HK-2 (cell line): ENCODE results near the gene CCNI.
"Not testable (repeated sequence)": the region's sequence is repeated elsewhere in the genome, so short reads cannot be mapped to it uniquely, and the experiment has no call there.

ENCODE experiments used
- DNase-seq: peaks from one replicate; pipeline ENCODE4 v3.0.0-alpha.2; 2018; ENCODE audit not compliant: unreplicated experiment

The CCNI gene

GRCh38 chr4:77075869-77076799, at the start of gene CCNI:
Gene CCNI (minus strand): TSS chr4:77075989. CDS start chr4:77066362, 9,627 bp downstream.
- DNase-seq: peak; percentile 97

GRCh38 chr4:77124576-77124975, 48.8 kb upstream of the CCNI start:
- no peak for DNase-seq

- no peak for DNase-seq
These were observed 47.6 kb upstream of the CCNI start for GRCh38 chr4:77123411-77123810.

- DNase-seq: no peak
These were observed 46.9 kb upstream of the CCNI start for GRCh38 chr4:77122656-77123055.

GRCh38 chr4:77121736-77122240, 46.0 kb upstream of the CCNI start:
- no peak for DNase-seq

- no peak for DNase-seq
These were observed 45.2 kb upstream of the CCNI start for GRCh38 chr4:77120886-77121508.

- no peak for DNase-seq
These were observed 41.9 kb upstream of the CCNI start for GRCh38 chr4:77117721-77118120.

- DNase-seq: no peak
These were observed 37.3 kb upstream of the CCNI start for GRCh38 chr4:77113069-77113468.

GRCh38 chr4:77110730-77111129, 34.9 kb upstream of the CCNI start:
- DNase-seq: no peak

- DNase-seq: no peak
These were observed 29.2 kb upstream of the CCNI start for GRCh38 chr4:77104791-77105540.

- no peak for DNase-seq
These were observed 28.6 kb upstream of the CCNI start for GRCh38 chr4:77104388-77104787.

GRCh38 chr4:77100234-77100633, 24.4 kb upstream of the CCNI start:
- DNase-seq: no peak

- DNase-seq: no peak
These were observed 21.8 kb upstream of the CCNI start for GRCh38 chr4:77097611-77098010.

- peak; percentile 56 for DNase-seq
These were observed 19.5 kb upstream of the CCNI start for GRCh38 chr4:77095101-77095821.

GRCh38 chr4:77094496-77094895, 18.7 kb upstream of the CCNI start:
- no peak for DNase-seq

GRCh38 chr4:77093401-77093800, 17.6 kb upstream of the CCNI start:
- DNase-seq: no peak

GRCh38 chr4:77092975-77093374, 17.2 kb upstream of the CCNI start:
- DNase-seq: peak; percentile 10

GRCh38 chr4:77089866-77090265, 14.1 kb upstream of the CCNI start:
- DNase-seq: no peak

- not testable (repeated sequence) for DNase-seq
These were observed 11.2 kb upstream of the CCNI start for GRCh38 chr4:77087027-77087426.

GRCh38 chr4:77084019-77084639, 8.3 kb upstream of the CCNI start:
- DNase-seq: no peak
